ENCODE results near the gene TRIM25. TPM values are rescaled to one million over a fixed set of nuclear protein-coding genes. Genes with fewer than 3 reads are reported as not detected.

Gene TRIM25
- total RNA-seq, 1 experiment from 2014 or later = 135 TPM

DNA sequence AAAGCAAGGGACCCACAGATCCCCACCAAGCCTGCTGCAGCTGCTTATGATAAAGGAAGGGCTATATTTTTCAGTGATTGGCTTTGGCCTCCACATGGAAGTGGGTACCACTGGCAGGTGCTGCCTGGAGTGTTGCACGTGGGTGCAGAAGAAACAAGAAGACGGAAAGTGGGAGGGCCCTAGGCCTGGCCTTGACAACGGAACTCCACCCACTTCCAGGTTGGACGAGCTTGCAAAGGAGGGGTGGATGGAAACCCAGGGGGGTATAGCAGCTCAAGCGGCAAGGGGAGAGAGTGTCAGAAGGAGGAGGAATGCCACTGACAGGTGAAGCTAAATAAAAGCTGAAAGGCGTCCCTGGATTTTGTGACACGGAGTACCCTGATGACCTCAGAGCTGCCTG is 20.3 kb downstream of the TRIM25 start:
- ChIA-PET RAD21 (ENCODE audit: low non-redundant PET in 1 of 2, low total read pairs in 2 of 2, uncharacterized antibody in 2 of 2, unreplicated experiment in 2 of 2) (no interaction called here), POLR2A (interaction anchor here (1.0 to 1.6 kb wide), 2 partner anchors 9 to 20 kb away, joined by 3 to 6 read pairs; partner anchors contain the start of gene TRIM25), CTCF (no interaction called here)
- no TSS peak for BruUV-seq (replicated peaks)
- Histone ChIP-seq H3K9ac (ENCODE audit: low read length) (no peak overlapping the region), H3K4me3 (replicated peaks in 1 of 2; ENCODE audit: low read depth in 1 of 2, low read length in 2 of 2) (no peak overlapping the region), H3K27ac (ENCODE audit: low read depth, low read length) (no peak overlapping the region), H3K79me2 (ENCODE audit: insufficient read depth, low read length) (0 out of 2 replicates have a peak, but pooled peaks cover 6% of the 10 kb centered on the region), H3K4me2 (ENCODE audit: low read length) (no peak overlapping the region), H4K20me1 (ENCODE audit: insufficient read depth) (no peaks in the 10 kb centered on the region), H3K9me2 (ENCODE audit: insufficient read depth) (no peaks in the 10 kb centered on the region), H3K36me3 (ENCODE audit: control insufficient read depth in 1 of 2, insufficient read depth in 2 of 2, low read length in 2 of 2) (peaks cover 46 to 80% of the 10 kb centered on the region in 2 experiments), H2AFZ (ENCODE audit: low read depth, low read length, poor library complexity, severe bottlenecking) (no peak overlapping the region), H3K27me3 (ENCODE audit: insufficient read depth, low read length) (no peaks in the 10 kb centered on the region), H3K9me3 (ENCODE audit: control insufficient read depth in 1 of 2, insufficient read depth in 1 of 2, low read depth in 1 of 2, low read length in 2 of 2) (peaks cover 0 to 7% of the 10 kb centered on the region in 2 experiments; a peak in 1 of 4 replicates), H3K4me1 (ENCODE audit: control insufficient read depth in 1 of 2, insufficient read depth in 2 of 2, low read length in 2 of 2) (peaks cover 0 to 18% of the 10 kb centered on the region in 2 experiments; a peak in 2 of 4 replicates)
- TF ChIP-seq TCF7L2 (IDR thresholded peaks at IDR 0.05; ENCODE audit: borderline replicate concordance, extremely low read depth, insufficient read depth, insufficient read length) = no peak
- TF ChIP-seq FOSL1 (IDR thresholded peaks at IDR 0.05; ENCODE audit: low read depth) = no peak
- TF ChIP-seq SIN3A (IDR thresholded peaks at IDR 0.05; ENCODE audit: low read depth) = no peak
- no peak for TF ChIP-seq POLR2A (IDR thresholded peaks at IDR 0.05; ENCODE audit: borderline replicate concordance, extremely low read depth, insufficient read depth, insufficient read length)
- TF ChIP-seq CEBPB (IDR thresholded peaks at IDR 0.05; ENCODE audit: low read depth) = no peak
- DNase-seq (ENCODE audit: low read depth, low spot score) = no peak
- intact Hi-C loops (cut with micrococcal nuclease) = no loop called here
- no peak for ATAC-seq

DNA sequence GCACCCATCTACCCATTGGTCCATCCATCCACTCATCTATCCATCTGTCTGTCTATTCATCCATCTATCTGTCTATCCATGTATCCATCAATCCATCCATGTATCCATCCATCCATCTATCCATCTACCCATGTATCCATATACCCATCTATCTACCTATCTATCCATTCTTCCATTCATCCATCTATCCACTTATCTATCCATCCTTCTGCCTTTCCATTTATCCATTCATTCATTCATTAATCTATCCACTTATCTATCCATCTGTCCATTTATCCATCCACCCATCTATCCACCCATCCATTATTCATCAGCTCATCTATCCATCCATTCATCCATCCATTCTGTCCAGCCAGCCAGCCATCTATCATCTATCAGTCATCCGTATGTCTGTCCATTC is 21.5 kb downstream of the TRIM25 start:
- no peaks in the 10 kb centered on the region for H3K9me2 ChIP-seq (ENCODE audit: insufficient read depth)
- H3K27me3 ChIP-seq (ENCODE audit: insufficient read depth, low read length) = no peaks in the 10 kb centered on the region
- peaks cover 0 to 11% of the 10 kb centered on the region in 2 experiments; a peak in 2 of 4 replicates for H3K4me1 ChIP-seq (ENCODE audit: control insufficient read depth in 1 of 2, insufficient read depth in 2 of 2, low read length in 2 of 2)
- no peak for DNase-seq (ENCODE audit: low read depth, low spot score)
- H4K20me1 ChIP-seq (ENCODE audit: insufficient read depth) = no peaks in the 10 kb centered on the region
- intact Hi-C loops (cut with micrococcal nuclease) = no loop called here
- POLR2A ChIA-PET = interaction anchor here (1.8 kb wide), 1 partner anchor 22 kb away, joined by 6 read pairs; the partner anchor contains the start of gene TRIM25
- CTCF ChIA-PET = no interaction called here
- H3K27ac ChIP-seq (ENCODE audit: low read depth, low read length) = no peak overlapping the region
- H3K4me3 ChIP-seq (replicated peaks in 1 of 2; ENCODE audit: low read depth in 1 of 2, low read length in 2 of 2) = no peak overlapping the region
- H3K9ac ChIP-seq (ENCODE audit: low read length) = no peak overlapping the region
- ATAC-seq = no peak
- RAD21 ChIA-PET (ENCODE audit: low non-redundant PET in 1 of 2, low total read pairs in 2 of 2, uncharacterized antibody in 2 of 2, unreplicated experiment in 2 of 2) = no interaction called here
- no peaks in the 10 kb centered on the region for H3K79me2 ChIP-seq (ENCODE audit: insufficient read depth, low read length)
- H2AFZ ChIP-seq (ENCODE audit: low read depth, low read length, poor library complexity, severe bottlenecking) = no peak overlapping the region
- H3K36me3 ChIP-seq (ENCODE audit: control insufficient read depth in 1 of 2, insufficient read depth in 2 of 2, low read length in 2 of 2) = peaks cover 41 to 80% of the 10 kb centered on the region in 2 experiments
- H3K4me2 ChIP-seq (ENCODE audit: low read length) = no peak overlapping the region
- BruUV-seq (replicated peaks) = no TSS peak
- peaks cover 0 to 7% of the 10 kb centered on the region in 2 experiments; a peak in 2 of 4 replicates for H3K9me3 ChIP-seq (ENCODE audit: control insufficient read depth in 1 of 2, insufficient read depth in 1 of 2, low read depth in 1 of 2, low read length in 2 of 2)
- TF ChIP-seq ELF1 (IDR thresholded peaks at IDR 0.05; ENCODE audit: borderline replicate concordance, low read depth) (no peak), POLR2A (IDR thresholded peaks at IDR 0.05; ENCODE audit: borderline replicate concordance, extremely low read depth, insufficient read depth, insufficient read length) (no peak), EZH2phosphoT487 (IDR thresholded peaks at IDR 0.05; ENCODE audit: borderline replicate concordance) (no peak), RAD21 (IDR thresholded peaks at IDR 0.05; ENCODE audit: low read depth) (no peak), CEBPB (IDR thresholded peaks at IDR 0.05; ENCODE audit: low read depth) (no peak), EGR1 (IDR thresholded peaks at IDR 0.05; ENCODE audit: low read depth) (no peak), ZFX (IDR thresholded peaks at IDR 0.05) (no peak), EZH2 (IDR thresholded peaks at IDR 0.05) (no peak), ZNF274 (IDR thresholded peaks at IDR 0.05; ENCODE audit: low read depth, low read length) (no peak), SIN3A (IDR thresholded peaks at IDR 0.05; ENCODE audit: low read depth) (no peak), POLR2AphosphoS5 (IDR thresholded peaks at IDR 0.05; ENCODE audit: low read depth, low read length) (no peak), YY1 (IDR thresholded peaks at IDR 0.05; ENCODE audit: extremely low read depth, insufficient replicate concordance, low read depth, low read length) (no peak)
- TF ChIP-seq, protein P1, sequence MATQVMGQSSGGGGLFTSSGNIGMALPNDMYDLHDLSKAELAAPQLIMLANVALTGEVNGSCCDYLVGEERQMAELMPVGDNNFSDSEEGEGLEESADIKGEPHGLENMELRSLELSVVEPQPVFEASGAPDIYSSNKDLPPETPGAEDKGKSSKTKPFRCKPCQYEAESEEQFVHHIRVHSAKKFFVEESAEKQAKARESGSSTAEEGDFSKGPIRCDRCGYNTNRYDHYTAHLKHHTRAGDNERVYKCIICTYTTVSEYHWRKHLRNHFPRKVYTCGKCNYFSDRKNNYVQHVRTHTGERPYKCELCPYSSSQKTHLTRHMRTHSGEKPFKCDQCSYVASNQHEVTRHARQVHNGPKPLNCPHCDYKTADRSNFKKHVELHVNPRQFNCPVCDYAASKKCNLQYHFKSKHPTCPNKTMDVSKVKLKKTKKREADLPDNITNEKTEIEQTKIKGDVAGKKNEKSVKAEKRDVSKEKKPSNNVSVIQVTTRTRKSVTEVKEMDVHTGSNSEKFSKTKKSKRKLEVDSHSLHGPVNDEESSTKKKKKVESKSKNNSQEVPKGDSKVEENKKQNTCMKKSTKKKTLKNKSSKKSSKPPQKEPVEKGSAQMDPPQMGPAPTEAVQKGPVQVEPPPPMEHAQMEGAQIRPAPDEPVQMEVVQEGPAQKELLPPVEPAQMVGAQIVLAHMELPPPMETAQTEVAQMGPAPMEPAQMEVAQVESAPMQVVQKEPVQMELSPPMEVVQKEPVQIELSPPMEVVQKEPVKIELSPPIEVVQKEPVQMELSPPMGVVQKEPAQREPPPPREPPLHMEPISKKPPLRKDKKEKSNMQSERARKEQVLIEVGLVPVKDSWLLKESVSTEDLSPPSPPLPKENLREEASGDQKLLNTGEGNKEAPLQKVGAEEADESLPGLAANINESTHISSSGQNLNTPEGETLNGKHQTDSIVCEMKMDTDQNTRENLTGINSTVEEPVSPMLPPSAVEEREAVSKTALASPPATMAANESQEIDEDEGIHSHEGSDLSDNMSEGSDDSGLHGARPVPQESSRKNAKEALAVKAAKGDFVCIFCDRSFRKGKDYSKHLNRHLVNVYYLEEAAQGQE (IDR thresholded peaks at IDR 0.05; ENCODE audit: low read depth) = no peak
- TF ChIP-seq, protein P2, sequence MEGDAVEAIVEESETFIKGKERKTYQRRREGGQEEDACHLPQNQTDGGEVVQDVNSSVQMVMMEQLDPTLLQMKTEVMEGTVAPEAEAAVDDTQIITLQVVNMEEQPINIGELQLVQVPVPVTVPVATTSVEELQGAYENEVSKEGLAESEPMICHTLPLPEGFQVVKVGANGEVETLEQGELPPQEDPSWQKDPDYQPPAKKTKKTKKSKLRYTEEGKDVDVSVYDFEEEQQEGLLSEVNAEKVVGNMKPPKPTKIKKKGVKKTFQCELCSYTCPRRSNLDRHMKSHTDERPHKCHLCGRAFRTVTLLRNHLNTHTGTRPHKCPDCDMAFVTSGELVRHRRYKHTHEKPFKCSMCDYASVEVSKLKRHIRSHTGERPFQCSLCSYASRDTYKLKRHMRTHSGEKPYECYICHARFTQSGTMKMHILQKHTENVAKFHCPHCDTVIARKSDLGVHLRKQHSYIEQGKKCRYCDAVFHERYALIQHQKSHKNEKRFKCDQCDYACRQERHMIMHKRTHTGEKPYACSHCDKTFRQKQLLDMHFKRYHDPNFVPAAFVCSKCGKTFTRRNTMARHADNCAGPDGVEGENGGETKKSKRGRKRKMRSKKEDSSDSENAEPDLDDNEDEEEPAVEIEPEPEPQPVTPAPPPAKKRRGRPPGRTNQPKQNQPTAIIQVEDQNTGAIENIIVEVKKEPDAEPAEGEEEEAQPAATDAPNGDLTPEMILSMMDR (IDR thresholded peaks at IDR 0.05 in 2 of 3, conservative IDR thresholded peaks at IDR 0.05 in 1 of 3; ENCODE audit: borderline replicate concordance in 1 of 3, insufficient read depth in 1 of 3, low read depth in 2 of 3, low read length in 2 of 3) = no peak

Data from HCT116 (cell line).